Panc1 (cell line): ENCODE data around the gene OPA3. TPM values are rescaled to one million over a fixed set of nuclear protein-coding genes. Genes with fewer than 3 reads are reported as not detected.

ENCODE experiments used
- ATAC-seq: fragments of 200-7000 bp; cut with Tn5 transposase; 2 replicates; pipeline ENCODE4 v1.9.1; 2020; ENCODE audit warnings: mild to moderate bottlenecking, moderate library complexity
- BruUV-seq: library from RNA; stranded (reverse); fragments of 400-500 nt; replicated peaks from 2 replicates; lab custom pipeline; 2021; lab: Mats Ljungman, UMichigan
- CTCF ChIA-PET: fragments of 300-600 bp; sonication (Branson Sonifier 250); formaldehyde crosslinking; loops from one replicate; lab custom pipeline; 2022; ENCODE audit warnings: antibody characterized with exemption; lab: Charles Lee
- POLR2A ChIA-PET: fragments of 300-600 bp; sonication (Branson Sonifier 250); formaldehyde crosslinking; loops from one replicate; lab custom pipeline; 2022; ENCODE audit warnings: antibody characterized with exemption; lab: Charles Lee
- DNase-seq: peaks from one replicate; pipeline ENCODE4 v3.0.0-alpha.2; 2010; ENCODE audit warnings: low read depth, low spot score
- H3K27ac ChIP-seq: 2 replicates; pipeline ENCODE4 v1.5.1; 2011; ENCODE audit warnings: mild to moderate bottlenecking, low read length, inconsistent platforms
- H3K27me3 ChIP-seq: fragments of 200-500 bp; sonication (Bioruptor generic); 2 replicates; pipeline ENCODE4 v1.6.0; 2014; ENCODE audit warnings: low read length, inconsistent platforms; ENCODE audit not compliant: control insufficient read depth, insufficient read depth
- H3K36me3 ChIP-seq: fragments of 200-500 bp; sonication (Bioruptor generic); 2 replicates; pipeline ENCODE4 v1.5.1; 2014; ENCODE audit warnings: inconsistent platforms, mild to moderate bottlenecking, low read length, moderate library complexity; ENCODE audit not compliant: control insufficient read depth, insufficient read depth
- H3K4me1 ChIP-seq: 2 replicates; pipeline ENCODE4 v1.5.1; 2011; ENCODE audit warnings: inconsistent platforms, mild to moderate bottlenecking, low read length, moderate library complexity; ENCODE audit not compliant: control insufficient read depth, insufficient read depth
- H3K4me3 ChIP-seq, 2 experiments: 2 replicates each; pipeline ENCODE4 v1.5.1; 2011 to 2012; ENCODE audit warnings: low read depth in 2 of 2, low read length in 2 of 2, mild to moderate bottlenecking in 2 of 2, inconsistent platforms in 1 of 2, moderate library complexity in 1 of 2
- H3K9me3 ChIP-seq: fragments of 200-500 bp; sonication (Bioruptor generic); 2 replicates; pipeline ENCODE4 v1.5.1; 2014; ENCODE audit warnings: low read depth, mild to moderate bottlenecking, inconsistent platforms, low read length, moderate library complexity; ENCODE audit not compliant: control insufficient read depth, insufficient read depth
- POLR2AphosphoS5 ChIP-seq: IDR thresholded peaks from 2 replicates; pipeline ENCODE4 v1.6.1; 2012; ENCODE audit warnings: mild to moderate bottlenecking, low read depth, low read length, moderate library complexity
- SIN3A ChIP-seq: IDR thresholded peaks from 2 replicates; pipeline ENCODE4 v1.6.1; 2012; ENCODE audit warnings: low read depth, mild to moderate bottlenecking, low read length, moderate library complexity, borderline replicate concordance; ENCODE audit not compliant: insufficient read depth
- TCF7L2 ChIP-seq: IDR thresholded peaks from 2 replicates; pipeline ENCODE4 v1.6.1; 2011; ENCODE audit warnings: mild to moderate bottlenecking, low read depth, low read length, inconsistent platforms
- in situ Hi-C: cut with HindIII; loops from 2 replicates; pipeline ENCODE4 v1.10.0; 2016; ENCODE audit warnings: low sequenced_read_pairs, low pct_unique_long_range_greater_than_20kb
- intact Hi-C: fragments of 100-400 bp; cut with micrococcal nuclease; formaldehyde crosslinking; loops from one replicate; pipeline ENCODE4 v1.10.0; 2022; ENCODE audit not compliant: unreplicated experiment
- total RNA-seq: library from RNA; stranded (reverse); gene quantifications from one replicate; pipeline ENCODE4 v1.2.1, GENCODE V29; 2021; ENCODE audit not compliant: unreplicated experiment
- TF ChIP-seq, protein P1 (sequence below): fragments of 450-650 bp; IDR thresholded peaks from 2 replicates; pipeline ENCODE4 v1.5.1; 2017; ENCODE audit warnings: mild to moderate bottlenecking
- TF ChIP-seq, protein P2 (sequence below), 2 experiments: IDR thresholded peaks; 2 replicates each; pipeline ENCODE4 v1.6.1; 2011 to 2012; ENCODE audit warnings: low read depth in 2 of 2, control low read depth in 1 of 2, low read length in 1 of 2, mild to moderate bottlenecking in 1 of 2, moderate library complexity in 1 of 2; ENCODE audit not compliant: insufficient read depth in 1 of 2

The OPA3 gene
- total RNA-seq, 1 experiment from 2014 or later: 20.3 TPM

GRCh38 chr19:45502111-45502510 lies 82.5 kb downstream of the OPA3 start:
- in situ Hi-C loops: no loop called here
- BruUV-seq: no TSS peak

DNA sequence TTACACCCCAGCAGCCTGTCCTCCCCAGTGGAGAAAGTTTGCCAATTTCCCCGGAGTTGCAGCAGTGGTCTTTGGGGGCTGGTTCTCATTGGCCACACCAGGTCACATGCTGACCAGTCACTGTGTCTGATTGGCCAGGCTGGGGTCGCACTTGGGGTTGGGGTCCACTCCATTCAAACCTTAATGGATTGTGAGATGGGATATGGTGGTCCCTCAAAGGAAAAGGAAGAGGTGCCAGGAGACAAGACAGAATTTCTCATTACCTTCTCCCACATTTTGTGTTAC lies 82.9 kb downstream of the OPA3 start:
- H3K4me3 ChIP-seq: no peak overlapping the region
- no peak for ATAC-seq
- H3K4me1 ChIP-seq: no peaks in the 10 kb centered on the region
- intact Hi-C loops (no loop called here), in situ Hi-C loops (no loop called here)
- no TSS peak for BruUV-seq
- H3K27ac ChIP-seq: no peak overlapping the region
- POLR2A ChIA-PET: no interaction called here
- H3K36me3 ChIP-seq: no peaks in the 10 kb centered on the region
- H3K27me3 ChIP-seq: no peaks in the 10 kb centered on the region
- H3K9me3 ChIP-seq: no peaks in the 10 kb centered on the region
- no peak for TF ChIP-seq POLR2AphosphoS5
- no peak for TF ChIP-seq SIN3A
- TF ChIP-seq, protein P1, sequence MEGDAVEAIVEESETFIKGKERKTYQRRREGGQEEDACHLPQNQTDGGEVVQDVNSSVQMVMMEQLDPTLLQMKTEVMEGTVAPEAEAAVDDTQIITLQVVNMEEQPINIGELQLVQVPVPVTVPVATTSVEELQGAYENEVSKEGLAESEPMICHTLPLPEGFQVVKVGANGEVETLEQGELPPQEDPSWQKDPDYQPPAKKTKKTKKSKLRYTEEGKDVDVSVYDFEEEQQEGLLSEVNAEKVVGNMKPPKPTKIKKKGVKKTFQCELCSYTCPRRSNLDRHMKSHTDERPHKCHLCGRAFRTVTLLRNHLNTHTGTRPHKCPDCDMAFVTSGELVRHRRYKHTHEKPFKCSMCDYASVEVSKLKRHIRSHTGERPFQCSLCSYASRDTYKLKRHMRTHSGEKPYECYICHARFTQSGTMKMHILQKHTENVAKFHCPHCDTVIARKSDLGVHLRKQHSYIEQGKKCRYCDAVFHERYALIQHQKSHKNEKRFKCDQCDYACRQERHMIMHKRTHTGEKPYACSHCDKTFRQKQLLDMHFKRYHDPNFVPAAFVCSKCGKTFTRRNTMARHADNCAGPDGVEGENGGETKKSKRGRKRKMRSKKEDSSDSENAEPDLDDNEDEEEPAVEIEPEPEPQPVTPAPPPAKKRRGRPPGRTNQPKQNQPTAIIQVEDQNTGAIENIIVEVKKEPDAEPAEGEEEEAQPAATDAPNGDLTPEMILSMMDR: no peak
- TF ChIP-seq, protein P2, sequence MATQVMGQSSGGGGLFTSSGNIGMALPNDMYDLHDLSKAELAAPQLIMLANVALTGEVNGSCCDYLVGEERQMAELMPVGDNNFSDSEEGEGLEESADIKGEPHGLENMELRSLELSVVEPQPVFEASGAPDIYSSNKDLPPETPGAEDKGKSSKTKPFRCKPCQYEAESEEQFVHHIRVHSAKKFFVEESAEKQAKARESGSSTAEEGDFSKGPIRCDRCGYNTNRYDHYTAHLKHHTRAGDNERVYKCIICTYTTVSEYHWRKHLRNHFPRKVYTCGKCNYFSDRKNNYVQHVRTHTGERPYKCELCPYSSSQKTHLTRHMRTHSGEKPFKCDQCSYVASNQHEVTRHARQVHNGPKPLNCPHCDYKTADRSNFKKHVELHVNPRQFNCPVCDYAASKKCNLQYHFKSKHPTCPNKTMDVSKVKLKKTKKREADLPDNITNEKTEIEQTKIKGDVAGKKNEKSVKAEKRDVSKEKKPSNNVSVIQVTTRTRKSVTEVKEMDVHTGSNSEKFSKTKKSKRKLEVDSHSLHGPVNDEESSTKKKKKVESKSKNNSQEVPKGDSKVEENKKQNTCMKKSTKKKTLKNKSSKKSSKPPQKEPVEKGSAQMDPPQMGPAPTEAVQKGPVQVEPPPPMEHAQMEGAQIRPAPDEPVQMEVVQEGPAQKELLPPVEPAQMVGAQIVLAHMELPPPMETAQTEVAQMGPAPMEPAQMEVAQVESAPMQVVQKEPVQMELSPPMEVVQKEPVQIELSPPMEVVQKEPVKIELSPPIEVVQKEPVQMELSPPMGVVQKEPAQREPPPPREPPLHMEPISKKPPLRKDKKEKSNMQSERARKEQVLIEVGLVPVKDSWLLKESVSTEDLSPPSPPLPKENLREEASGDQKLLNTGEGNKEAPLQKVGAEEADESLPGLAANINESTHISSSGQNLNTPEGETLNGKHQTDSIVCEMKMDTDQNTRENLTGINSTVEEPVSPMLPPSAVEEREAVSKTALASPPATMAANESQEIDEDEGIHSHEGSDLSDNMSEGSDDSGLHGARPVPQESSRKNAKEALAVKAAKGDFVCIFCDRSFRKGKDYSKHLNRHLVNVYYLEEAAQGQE (IDR thresholded peaks at IDR 0.05; ENCODE audit: insufficient read depth in 1 of 2, low read depth in 2 of 2, low read length in 1 of 2): no peak
- TF ChIP-seq TCF7L2: no peak
- DNase-seq: no peak
- CTCF ChIA-PET: no interaction called here

More at GRCh38 chr19:45502111-45502510, 82.5 kb downstream of the OPA3 start:
- ATAC-seq: no peak
- CTCF ChIA-PET: no interaction called here
- Histone ChIP-seq H3K9me3 (no peaks in the 10 kb centered on the region), H3K4me1 (no peaks in the 10 kb centered on the region), H3K36me3 (no peaks in the 10 kb centered on the region), H3K27ac (no peak overlapping the region), H3K4me3 (no peak overlapping the region), H3K27me3 (no peaks in the 10 kb centered on the region)
- TF ChIP-seq SIN3A: no peak
- TF ChIP-seq, protein P1: no peak
- TF ChIP-seq, protein P2 (IDR thresholded peaks at IDR 0.05; ENCODE audit: insufficient read depth in 1 of 2, low read depth in 2 of 2, low read length in 1 of 2): no peak
- no peak for TF ChIP-seq POLR2AphosphoS5
- TF ChIP-seq TCF7L2: no peak
- intact Hi-C loops: no loop called here
- DNase-seq: no peak
- POLR2A ChIA-PET: no interaction called here
